ENCODE measurements around the gene DCAF4.
"Not testable (repeated sequence)": the region's sequence is repeated elsewhere in the genome, so short reads cannot be mapped to it uniquely, and the experiment has no call there.

Gene DCAF4

DNA sequence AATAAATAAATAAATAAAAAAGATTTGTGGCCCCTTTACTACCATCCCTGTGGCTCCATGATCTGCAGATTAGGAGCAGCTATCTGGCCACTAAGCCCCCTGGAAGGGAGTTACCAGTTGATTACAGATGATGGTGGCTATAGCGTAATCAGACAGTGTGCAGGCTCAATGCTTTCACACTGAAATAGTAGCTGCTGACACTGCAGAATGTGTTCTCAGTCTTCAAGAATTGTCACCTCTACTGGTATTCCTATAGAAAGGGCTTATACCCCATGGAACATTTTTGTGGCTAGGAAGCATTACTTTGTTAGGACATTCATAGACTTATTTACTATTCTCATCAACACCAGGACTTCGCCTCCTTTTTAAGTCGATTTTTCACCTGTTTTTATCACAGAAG lies 30.9 kb downstream of the DCAF4 start:
- H3K9ac ChIP-seq (ENCODE audit: low read depth, low read length, poor library complexity, severe bottlenecking) = no peak overlapping the region
- no peak overlapping the region for H3K4me3 ChIP-seq (ENCODE audit: low read length, poor library complexity, severe bottlenecking)
- no peaks in the 10 kb centered on the region for H3K79me2 ChIP-seq (ENCODE audit: insufficient read depth, low read length)
- H3K36me3 ChIP-seq (ENCODE audit: insufficient read depth, low read length) = no peaks in the 10 kb centered on the region; the same call in 1 of the 2 replicates
- H3K9me2 ChIP-seq (replicated peaks; ENCODE audit: low read depth, low read length) = no peaks in the 10 kb centered on the region
- no peak for TF ChIP-seq EZH2phosphoT487 (IDR thresholded peaks at IDR 0.05; ENCODE audit: borderline replicate concordance)
- TF ChIP-seq, protein P1, sequence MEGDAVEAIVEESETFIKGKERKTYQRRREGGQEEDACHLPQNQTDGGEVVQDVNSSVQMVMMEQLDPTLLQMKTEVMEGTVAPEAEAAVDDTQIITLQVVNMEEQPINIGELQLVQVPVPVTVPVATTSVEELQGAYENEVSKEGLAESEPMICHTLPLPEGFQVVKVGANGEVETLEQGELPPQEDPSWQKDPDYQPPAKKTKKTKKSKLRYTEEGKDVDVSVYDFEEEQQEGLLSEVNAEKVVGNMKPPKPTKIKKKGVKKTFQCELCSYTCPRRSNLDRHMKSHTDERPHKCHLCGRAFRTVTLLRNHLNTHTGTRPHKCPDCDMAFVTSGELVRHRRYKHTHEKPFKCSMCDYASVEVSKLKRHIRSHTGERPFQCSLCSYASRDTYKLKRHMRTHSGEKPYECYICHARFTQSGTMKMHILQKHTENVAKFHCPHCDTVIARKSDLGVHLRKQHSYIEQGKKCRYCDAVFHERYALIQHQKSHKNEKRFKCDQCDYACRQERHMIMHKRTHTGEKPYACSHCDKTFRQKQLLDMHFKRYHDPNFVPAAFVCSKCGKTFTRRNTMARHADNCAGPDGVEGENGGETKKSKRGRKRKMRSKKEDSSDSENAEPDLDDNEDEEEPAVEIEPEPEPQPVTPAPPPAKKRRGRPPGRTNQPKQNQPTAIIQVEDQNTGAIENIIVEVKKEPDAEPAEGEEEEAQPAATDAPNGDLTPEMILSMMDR (conservative IDR thresholded peaks at IDR 0.05; ENCODE audit: low read length) = no peak
- H4K20me1 ChIP-seq (ENCODE audit: insufficient read depth, low read length, poor library complexity, severe bottlenecking) = no peaks in the 10 kb centered on the region
- H3K9me3 ChIP-seq (ENCODE audit: insufficient read depth, low read depth, low read length) = no peaks in the 10 kb centered on the region
- no peaks in the 10 kb centered on the region for H3F3A ChIP-seq (ENCODE audit: low read depth)
- no peak overlapping the region for H2AFZ ChIP-seq (ENCODE audit: low read length)
- no peaks in the 10 kb centered on the region for H3K27me3 ChIP-seq (ENCODE audit: insufficient read depth, low read length, poor library complexity, severe bottlenecking)
- no peaks in the 10 kb centered on the region for H3K4me1 ChIP-seq (ENCODE audit: insufficient read depth, low read length, poor library complexity, severe bottlenecking)
- no peak overlapping the region for H3K4me2 ChIP-seq (ENCODE audit: low read depth, low read length, poor library complexity, severe bottlenecking)

DNA sequence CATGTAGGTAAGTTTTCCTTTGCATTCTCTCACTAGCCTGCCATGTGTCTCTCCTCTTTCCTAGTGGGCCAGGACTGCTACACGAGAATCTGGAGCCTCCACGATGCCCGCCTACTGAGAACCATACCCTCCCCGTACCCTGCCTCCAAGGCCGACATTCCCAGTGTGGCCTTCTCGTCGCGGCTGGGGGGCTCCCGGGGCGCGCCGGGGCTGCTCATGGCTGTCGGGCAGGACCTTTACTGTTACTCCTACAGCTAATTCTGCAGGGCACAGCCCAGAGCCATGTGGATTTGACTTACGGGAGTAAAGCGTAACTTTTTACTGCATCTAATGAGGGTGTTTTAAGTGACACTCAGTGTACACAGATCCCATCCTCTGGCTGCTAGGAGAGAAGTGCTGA lies 32.3 kb downstream of the DCAF4 start:
- H3K4me3 ChIP-seq (ENCODE audit: low read length, poor library complexity, severe bottlenecking) = no peak overlapping the region
- no peak overlapping the region for H2AFZ ChIP-seq (ENCODE audit: low read length)
- no peaks in the 10 kb centered on the region for H3K27me3 ChIP-seq (ENCODE audit: insufficient read depth, low read length, poor library complexity, severe bottlenecking)
- H3K9ac ChIP-seq (ENCODE audit: low read depth, low read length, poor library complexity, severe bottlenecking) = no peak overlapping the region
- no peaks in the 10 kb centered on the region for H4K20me1 ChIP-seq (ENCODE audit: insufficient read depth, low read length, poor library complexity, severe bottlenecking)
- no peaks in the 10 kb centered on the region for H3F3A ChIP-seq (ENCODE audit: low read depth)
- H3K9me2 ChIP-seq (replicated peaks; ENCODE audit: low read depth, low read length) = no peaks in the 10 kb centered on the region
- no peak overlapping the region for H3K4me2 ChIP-seq (ENCODE audit: low read depth, low read length, poor library complexity, severe bottlenecking)
- H3K4me1 ChIP-seq (ENCODE audit: insufficient read depth, low read length, poor library complexity, severe bottlenecking) = no peaks in the 10 kb centered on the region
- H3K79me2 ChIP-seq (ENCODE audit: insufficient read depth, low read length) = no peaks in the 10 kb centered on the region
- no peaks in the 10 kb centered on the region; the same call in 1 of the 2 replicates for H3K36me3 ChIP-seq (ENCODE audit: insufficient read depth, low read length)
- no peak for TF ChIP-seq EZH2phosphoT487 (IDR thresholded peaks at IDR 0.05; ENCODE audit: borderline replicate concordance)
- TF ChIP-seq, protein P1 (conservative IDR thresholded peaks at IDR 0.05; ENCODE audit: low read length) = no peak
- no peaks in the 10 kb centered on the region for H3K9me3 ChIP-seq (ENCODE audit: insufficient read depth, low read depth, low read length)

DNA sequence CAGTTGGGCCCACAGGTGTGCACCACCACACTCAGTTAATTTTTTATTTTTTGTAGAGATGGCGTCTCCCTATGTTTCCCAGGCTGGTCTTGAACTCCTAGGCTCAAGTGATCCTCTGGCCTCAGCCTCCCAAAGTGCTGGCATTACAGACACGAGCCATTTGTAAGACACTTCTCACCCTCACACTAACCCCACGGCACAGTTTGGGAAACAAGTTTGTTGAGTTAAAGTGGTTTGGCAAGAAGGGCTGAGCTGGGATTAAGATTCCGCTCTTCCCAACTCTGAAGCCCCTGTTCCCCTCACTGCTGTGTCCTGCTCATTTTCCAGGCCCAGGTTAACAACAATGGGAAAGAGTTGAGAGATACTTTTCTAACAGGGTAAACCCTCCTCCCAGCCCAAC lies 34.8 kb downstream of the DCAF4 start:
- not testable (repeated sequence) for H3K4me3 ChIP-seq (ENCODE audit: low read length, poor library complexity, severe bottlenecking); H2AFZ ChIP-seq (ENCODE audit: low read length); H3K9me3 ChIP-seq (ENCODE audit: insufficient read depth, low read depth, low read length); H3K9ac ChIP-seq (ENCODE audit: low read depth, low read length, poor library complexity, severe bottlenecking); H3F3A ChIP-seq (ENCODE audit: low read depth); H3K4me2 ChIP-seq (ENCODE audit: low read depth, low read length, poor library complexity, severe bottlenecking); H3K36me3 ChIP-seq (ENCODE audit: insufficient read depth, low read length); H3K9me2 ChIP-seq (replicated peaks; ENCODE audit: low read depth, low read length); H3K79me2 ChIP-seq (ENCODE audit: insufficient read depth, low read length); H4K20me1 ChIP-seq (ENCODE audit: insufficient read depth, low read length, poor library complexity, severe bottlenecking); H3K27me3 ChIP-seq (ENCODE audit: insufficient read depth, low read length, poor library complexity, severe bottlenecking); H3K4me1 ChIP-seq (ENCODE audit: insufficient read depth, low read length, poor library complexity, severe bottlenecking)

DNA sequence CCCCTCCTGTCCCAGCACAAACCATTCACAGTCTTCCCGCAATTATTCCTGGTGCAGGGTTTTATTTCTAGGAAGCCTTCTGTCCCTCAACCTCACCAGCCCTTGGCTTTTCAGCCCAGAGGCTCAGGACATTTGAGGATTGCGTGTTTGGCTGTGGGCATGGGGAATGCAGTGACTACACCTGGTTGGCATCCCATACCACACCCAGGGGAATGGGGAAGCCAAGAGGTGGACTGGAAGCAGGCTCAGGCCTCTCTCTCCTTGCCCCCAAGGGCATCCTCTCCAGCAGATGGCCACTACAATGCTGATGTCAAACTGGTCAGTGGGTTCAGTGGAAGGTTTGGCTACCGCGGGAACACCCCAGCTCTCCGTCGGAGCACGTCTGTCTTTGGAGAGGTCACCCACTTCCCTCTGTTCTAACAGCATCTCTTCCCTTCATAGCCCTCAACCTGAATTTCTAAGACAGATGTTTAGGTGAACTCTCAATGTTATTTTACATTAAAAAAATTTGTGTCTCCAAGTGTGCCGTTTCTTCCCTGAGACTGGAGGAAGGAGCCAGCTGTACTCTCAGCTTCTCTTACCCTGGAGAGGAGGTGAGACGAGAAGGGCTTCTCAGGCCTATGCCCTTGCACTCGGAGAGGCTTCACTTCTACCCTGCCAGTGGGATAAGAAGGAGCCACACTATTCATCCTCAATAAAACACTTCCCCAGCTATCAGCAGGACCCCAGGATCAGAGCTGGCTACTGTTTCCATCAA lies 35.5 kb downstream of the DCAF4 start:
- Histone ChIP-seq H3K79me2 (ENCODE audit: insufficient read depth, low read length) (no peaks in the 10 kb centered on the region), H3K4me3 (ENCODE audit: low read length, poor library complexity, severe bottlenecking) (no peak overlapping the region), H3F3A (ENCODE audit: low read depth) (no peaks in the 10 kb centered on the region), H2AFZ (ENCODE audit: low read length) (no peak overlapping the region), H3K9me3 (ENCODE audit: insufficient read depth, low read depth, low read length) (no peaks in the 10 kb centered on the region), H3K9me2 (replicated peaks; ENCODE audit: low read depth, low read length) (no peaks in the 10 kb centered on the region), H4K20me1 (ENCODE audit: insufficient read depth, low read length, poor library complexity, severe bottlenecking) (no peaks in the 10 kb centered on the region), H3K9ac (ENCODE audit: low read depth, low read length, poor library complexity, severe bottlenecking) (no peak overlapping the region), H3K4me2 (ENCODE audit: low read depth, low read length, poor library complexity, severe bottlenecking) (no peak overlapping the region), H3K27me3 (ENCODE audit: insufficient read depth, low read length, poor library complexity, severe bottlenecking) (no peaks in the 10 kb centered on the region), H3K36me3 (ENCODE audit: insufficient read depth, low read length) (no peaks in the 10 kb centered on the region; the same call in 1 of the 2 replicates), H3K4me1 (ENCODE audit: insufficient read depth, low read length, poor library complexity, severe bottlenecking) (no peaks in the 10 kb centered on the region)
- TF ChIP-seq EZH2phosphoT487 (IDR thresholded peaks at IDR 0.05; ENCODE audit: borderline replicate concordance) = no peak
- TF ChIP-seq, protein P1 (conservative IDR thresholded peaks at IDR 0.05; ENCODE audit: low read length) = no peak

DNA sequence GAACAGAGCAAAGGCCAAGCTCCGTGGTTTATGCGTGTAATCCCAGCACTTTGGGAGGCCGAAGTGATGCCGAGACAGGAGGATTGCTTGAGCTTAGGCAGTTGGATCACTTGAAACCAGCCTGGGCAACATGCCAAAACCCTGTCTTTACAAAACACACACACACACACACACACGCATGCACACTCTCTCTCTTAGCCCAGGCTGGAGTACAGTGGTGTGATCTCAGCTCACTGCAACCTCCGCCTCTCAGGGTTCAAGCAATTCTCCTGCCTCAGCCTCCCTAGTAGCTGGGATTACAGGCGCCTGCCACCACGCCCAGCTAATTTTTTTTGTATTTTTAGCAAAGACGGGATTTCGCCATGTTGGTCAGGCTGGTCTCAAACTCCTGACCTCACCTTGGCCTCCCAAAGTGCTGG lies 36.1 kb downstream of the DCAF4 start:
- not testable (repeated sequence) for H3K9me2 ChIP-seq (replicated peaks; ENCODE audit: low read depth, low read length); H3K4me3 ChIP-seq (ENCODE audit: low read length, poor library complexity, severe bottlenecking); H3K9me3 ChIP-seq (ENCODE audit: insufficient read depth, low read depth, low read length); H3K4me1 ChIP-seq (ENCODE audit: insufficient read depth, low read length, poor library complexity, severe bottlenecking); H3K79me2 ChIP-seq (ENCODE audit: insufficient read depth, low read length); H3K36me3 ChIP-seq (ENCODE audit: insufficient read depth, low read length); H3K27me3 ChIP-seq (ENCODE audit: insufficient read depth, low read length, poor library complexity, severe bottlenecking); H4K20me1 ChIP-seq (ENCODE audit: insufficient read depth, low read length, poor library complexity, severe bottlenecking); H3K9ac ChIP-seq (ENCODE audit: low read depth, low read length, poor library complexity, severe bottlenecking); H2AFZ ChIP-seq (ENCODE audit: low read length); H3K4me2 ChIP-seq (ENCODE audit: low read depth, low read length, poor library complexity, severe bottlenecking); H3F3A ChIP-seq (ENCODE audit: low read depth)
